AG04450 (cell line): ENCODE measurements around the gene CD300LF. TPM values are rescaled to one million over a fixed set of nuclear protein-coding genes. Genes with fewer than 3 reads are reported as not detected.
A peak's percentile ranks its signal among the peaks of the same experiment; 100 is the strongest.

ENCODE experiments used
- CTCF ChIA-PET: fragments of 300-600, 350-600 bp; formaldehyde crosslinking; extraction: SDS; loops from one replicate; lab custom pipeline; 2022; ENCODE audit warnings: antibody characterized with exemption, inconsistent platforms; lab: Charles Lee
- POLR2A ChIA-PET: fragments of 350-600 bp; formaldehyde crosslinking; extraction: SDS; loops from one replicate; lab custom pipeline; 2021; ENCODE audit warnings: antibody characterized with exemption, inconsistent platforms; lab: Yijun Ruan, JAX
- DNase-seq: peaks from one replicate; pipeline ENCODE4 v3.0.0-alpha.2; 2011; ENCODE audit warnings: low read depth, low spot score
- H3K27ac ChIP-seq: one replicate; pipeline ENCODE4 v1.5.1; 2012; ENCODE audit warnings: low read depth, low read length, control low read depth
- H3K27me3 ChIP-seq: one replicate; pipeline ENCODE4 v1.6.0; 2012; ENCODE audit warnings: low read length; ENCODE audit not compliant: control insufficient read depth, insufficient read depth
- H3K4me3 ChIP-seq: 2 replicates; pipeline ENCODE4 v1.5.1; 2011; ENCODE audit warnings: mild to moderate bottlenecking, low read depth, low read length, control low read depth
- H3K9me3 ChIP-seq: 2 replicates; pipeline ENCODE4 v1.5.1; 2012; ENCODE audit warnings: low read length; ENCODE audit not compliant: control insufficient read depth, insufficient read depth
- CTCF ChIP-seq: IDR thresholded peaks from 2 replicates; pipeline ENCODE4 v1.5.1; 2011; ENCODE audit warnings: low read depth, low read length, control low read depth, inconsistent platforms
- polyA plus RNA-seq: library from polyadenylated mRNA; depleted of rRNA; stranded (reverse); fragments of >200 nt; gene quantifications from 2 replicates; pipeline ENCODE4 v1.2.3, GENCODE V29; 2011

CD300LF gene
- polyA plus RNA-seq, 1 experiment, result not detected

- Histone ChIP-seq H3K4me3 (no peak overlapping the region), H3K27ac (no peak overlapping the region), H3K27me3 (peaks cover 43% of the 10 kb centered on the region), H3K9me3 (no peaks in the 10 kb centered on the region; the same call in 1 of the 2 replicates)
- DNase-seq, result no peak
- no peak for TF ChIP-seq CTCF
- ChIA-PET CTCF (interaction anchor here (0.5 to 4.0 kb wide), 7 partner anchors 7 to 127 kb away, joined by 3 to 28 read pairs (median 4); no protein-coding TSS in a partner anchor), POLR2A (interaction anchor here (0.8 kb wide), 1 partner anchor 11 kb away, joined by 3 read pairs; no protein-coding TSS in a partner anchor)
These were observed 25.6 kb upstream of the CD300LF start for GRCh38 chr17:74738051-74738996.

GRCh38 chr17:74737299-74738050 lies 24.8 kb upstream of the CD300LF start:
- Histone ChIP-seq H3K27me3 (peaks cover 43% of the 10 kb centered on the region), H3K27ac (no peak overlapping the region), H3K9me3 (no peaks in the 10 kb centered on the region; the same call in 1 of the 2 replicates), H3K4me3 (no peak overlapping the region)
- peak; percentile 38; the same call in 1 of the 2 replicates for TF ChIP-seq CTCF
- DNase-seq, result no peak
- ChIA-PET CTCF (interaction anchor here (0.6 to 4.0 kb wide), 8 partner anchors 8 to 128 kb away, joined by 3 to 28 read pairs (median 4); partner anchors contain the start of gene NAT9), POLR2A (interaction anchor here (0.6 to 0.8 kb wide), 2 partner anchors 12 to 686 kb away, joined by 3 read pairs; no protein-coding TSS in a partner anchor)

DNA sequence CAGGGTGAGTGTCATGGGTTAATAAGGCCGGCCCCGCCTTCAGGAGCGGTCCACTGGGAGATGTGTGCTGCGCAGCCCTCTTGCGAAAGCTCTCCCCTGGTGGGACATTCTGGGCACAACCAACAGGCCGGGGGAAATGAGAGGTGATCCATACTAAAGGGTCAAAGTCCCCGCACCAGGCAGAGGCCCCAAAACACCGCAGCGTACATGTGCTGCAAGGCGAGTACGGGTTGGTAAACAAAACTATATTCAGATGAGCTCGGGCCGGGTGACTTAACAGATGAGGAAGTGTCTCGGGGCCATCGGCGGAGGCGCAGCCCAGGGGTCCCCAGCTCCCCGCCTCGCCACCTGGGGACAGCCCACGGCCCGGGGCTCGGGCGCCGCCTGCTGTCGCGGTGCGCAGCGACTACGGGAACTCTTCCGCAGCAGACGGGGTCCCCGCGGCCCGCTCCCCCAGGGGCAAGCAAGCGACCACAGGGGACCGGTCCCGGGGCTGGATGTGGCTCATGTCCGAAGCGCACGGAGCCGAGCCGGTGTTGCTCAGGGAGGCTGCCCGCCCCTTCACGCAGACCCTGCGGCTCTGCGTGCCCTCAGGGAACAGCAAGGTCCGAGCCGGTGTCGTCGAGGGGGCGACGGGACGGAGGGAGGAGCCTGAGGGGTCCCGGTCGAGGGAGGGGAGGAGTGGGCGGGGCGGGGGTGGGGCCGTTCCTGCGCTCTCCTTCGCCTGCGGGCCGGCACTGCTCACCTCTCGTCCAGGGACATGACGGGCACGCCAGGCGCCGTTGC lies 24.0 kb upstream of the CD300LF start, which contains the start of gene RAB37:
Gene RAB37 (plus strand): TSS at position 744 of the 786 bp plus-strand sequence. CDS start 17 bp downstream, at position 761.
- Histone ChIP-seq H3K27me3 (peaks cover 43% of the 10 kb centered on the region), H3K4me3 (no peak within 1 kb of the TSS), H3K27ac (no peak within 1 kb of the TSS), H3K9me3 (no peaks in the 10 kb centered on the region; the same call in 1 of the 2 replicates)
- ChIA-PET CTCF (interaction anchor here (0.6 to 4.0 kb wide), 8 partner anchors 8 to 123 kb away, joined by 3 to 28 read pairs (median 4); partner anchors contain the start of genes GRIN2C and NAT9), POLR2A (interaction anchor here (0.6 kb wide), 1 partner anchor 686 kb away, joined by 3 read pairs; no protein-coding TSS in a partner anchor)
- TF ChIP-seq CTCF, result no peak
- DNase-seq, result no peak

GRCh38 chr17:74734256-74734655 lies 21.5 kb upstream of the CD300LF start:
- CTCF ChIA-PET, result no interaction called here

More at GRCh38 chr17:74734256-74734655, 21.5 kb upstream of the CD300LF start:
- POLR2A ChIA-PET, result no interaction called here
- peaks cover 40% of the 10 kb centered on the region for H3K27me3 ChIP-seq
- DNase-seq, result no peak
- H3K27ac ChIP-seq, result no peak overlapping the region
- H3K4me3 ChIP-seq, result no peak overlapping the region
- TF ChIP-seq CTCF, result no peak
- peaks cover 10% of the 10 kb centered on the region for H3K9me3 ChIP-seq
